NCI-H524 treated with DMSO at 0.1 percent for 48 hours (cell line): Measurements from ENCODE around the gene ARFRP1.

Experiments
- DNase-seq: peaks from one replicate; lab custom pipeline; 2025; lab: John Stamatoyannopoulos, UW

ARFRP1 gene, protein sequence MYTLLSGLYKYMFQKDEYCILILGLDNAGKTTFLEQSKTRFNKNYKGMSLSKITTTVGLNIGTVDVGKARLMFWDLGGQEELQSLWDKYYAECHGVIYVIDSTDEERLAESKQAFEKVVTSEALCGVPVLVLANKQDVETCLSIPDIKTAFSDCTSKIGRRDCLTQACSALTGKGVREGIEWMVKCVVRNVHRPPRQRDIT

DNA sequence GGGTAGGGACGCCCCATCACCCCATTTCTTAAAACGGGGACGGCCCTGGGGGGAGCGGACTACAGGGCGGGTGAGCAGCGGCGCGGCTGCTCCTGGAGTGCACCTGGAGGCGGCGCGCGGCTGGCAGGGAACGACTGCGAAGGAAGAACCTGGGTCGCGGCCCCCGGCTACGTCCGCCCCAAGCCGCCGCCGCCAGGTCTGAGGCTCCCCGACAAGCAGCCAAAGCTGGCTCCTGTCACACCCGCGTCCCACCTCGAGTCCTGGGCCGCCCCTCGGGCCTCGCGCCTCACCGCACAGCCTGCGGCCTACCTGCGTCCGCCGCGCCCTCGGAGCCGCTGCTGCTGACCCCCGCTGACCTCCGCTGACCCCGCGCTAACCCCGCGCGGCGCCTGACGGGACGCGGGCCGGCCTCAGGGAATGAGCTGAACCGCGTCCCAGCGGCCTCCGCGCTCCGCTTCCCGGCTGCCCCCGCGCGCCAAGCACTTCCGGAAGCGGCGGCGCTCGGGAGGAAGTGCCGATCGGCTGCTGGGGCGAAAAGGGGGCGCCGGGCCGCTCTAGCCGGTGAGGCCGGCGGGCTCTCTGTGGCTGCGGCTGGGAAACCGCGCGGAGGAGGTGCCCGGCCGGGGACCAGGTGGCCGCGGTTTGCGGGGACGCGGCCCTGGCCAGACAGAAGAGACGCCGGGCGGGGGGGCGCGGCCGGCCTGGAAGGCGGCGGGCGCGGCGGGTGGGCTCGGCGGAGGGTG, at the start of gene ARFRP1, which contains the start of gene ZGPAT:
Gene ARFRP1 (minus strand): TSS at position 419 of the 743 bp plus-strand sequence. CDS start 885 bp downstream, outside the sequence.
Gene ZGPAT (plus strand): TSS at position 482 of the 743 bp plus-strand sequence. CDS start 542 bp downstream, outside the sequence.
- DNase-seq: peak; percentile 53

DNA sequence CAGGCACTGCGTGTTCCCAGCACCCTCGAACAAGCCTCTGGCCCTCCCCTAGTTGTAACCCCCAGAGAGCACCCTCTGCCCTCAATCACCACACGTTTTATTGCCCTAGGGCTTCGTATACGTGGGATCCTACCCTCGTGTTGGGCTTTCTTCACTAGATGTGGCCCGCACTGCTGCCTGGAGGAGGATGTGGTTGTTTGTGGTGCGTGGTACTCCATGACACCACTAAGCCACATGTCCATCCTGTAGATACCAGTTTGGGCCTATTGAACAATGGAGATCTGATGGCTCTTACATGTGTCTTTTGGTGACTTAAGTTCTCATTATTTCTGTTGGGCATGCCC, 48.8 kb upstream of the ARFRP1 start:
- DNase-seq: no peak

- no peak for DNase-seq
Observed at GRCh38 chr20:63755933-63756647, 48.3 kb upstream of the ARFRP1 start.

DNA sequence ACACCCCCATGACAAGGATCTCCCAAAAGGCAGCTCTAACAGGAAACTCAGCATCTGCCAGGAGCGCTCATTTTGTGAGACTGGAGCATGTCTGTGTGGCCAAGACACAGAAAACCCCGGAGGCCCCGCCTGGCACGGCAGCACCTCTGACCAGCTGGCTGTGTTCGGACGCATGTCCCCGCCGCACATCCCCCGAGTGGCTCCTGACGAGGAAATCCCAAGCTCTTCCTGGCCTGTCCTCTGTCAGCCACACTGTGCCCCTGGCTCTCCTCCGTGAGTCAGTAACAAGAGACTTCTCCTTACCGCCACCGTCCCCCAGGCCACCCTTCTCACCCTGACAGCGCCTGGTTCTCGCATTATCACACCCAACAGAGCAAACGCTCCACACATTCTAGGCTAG, 46.2 kb upstream of the ARFRP1 start:
- no peak for DNase-seq

DNA sequence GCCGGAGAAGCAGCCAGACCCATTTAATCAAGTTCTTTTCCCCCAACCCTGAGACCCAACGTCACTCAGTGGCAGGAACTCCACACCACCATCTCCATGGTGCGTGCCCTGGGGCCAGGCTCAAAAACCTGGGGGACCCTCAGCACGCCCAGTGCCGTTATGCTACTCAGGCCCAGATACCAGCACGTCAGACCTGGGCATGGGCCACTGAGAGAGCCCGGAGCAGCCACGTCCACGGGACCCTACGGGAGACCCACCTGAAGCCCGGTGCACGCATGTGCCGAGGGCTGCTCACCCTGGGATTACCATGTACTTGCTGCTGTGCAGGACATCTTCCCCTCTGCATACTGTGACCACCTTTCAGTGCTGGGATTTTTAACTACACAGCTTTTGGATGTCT, 45.6 kb upstream of the ARFRP1 start:
- no peak for DNase-seq

DNA sequence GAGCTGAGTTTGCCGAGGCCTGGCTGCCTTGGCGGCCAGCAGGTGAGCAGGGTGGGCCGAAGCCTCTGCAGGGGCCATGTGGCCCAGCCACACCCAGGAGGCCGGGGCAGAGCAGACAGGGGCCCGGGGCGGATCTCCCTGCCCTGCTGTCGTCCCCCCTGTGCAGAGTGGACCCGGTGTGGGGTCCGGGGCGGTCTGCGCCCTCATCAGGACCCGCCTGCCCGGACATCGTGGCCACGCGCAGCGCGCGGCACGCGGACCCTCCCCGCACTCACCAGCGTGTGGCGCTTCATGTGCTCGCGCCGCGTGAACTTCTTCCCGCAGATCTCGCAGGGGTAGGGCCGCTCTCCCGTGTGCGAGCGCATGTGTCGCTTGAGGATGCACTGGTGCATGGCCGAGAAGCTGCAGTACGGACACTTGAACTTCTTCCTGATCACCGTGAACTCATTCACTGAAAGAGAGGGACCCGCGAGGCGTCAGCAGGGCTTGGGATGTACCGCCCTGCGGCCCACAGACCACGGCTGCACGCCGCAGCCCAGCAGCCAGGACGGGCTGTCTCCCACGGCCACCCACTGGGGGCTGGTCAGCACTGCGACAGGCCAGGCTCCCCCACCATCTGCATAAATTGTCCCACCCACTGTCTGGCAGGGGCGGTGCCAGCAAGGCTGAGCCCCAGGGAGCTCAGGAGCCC, 44.8 kb upstream of the ARFRP1 start:
- DNase-seq: no peak

DNA sequence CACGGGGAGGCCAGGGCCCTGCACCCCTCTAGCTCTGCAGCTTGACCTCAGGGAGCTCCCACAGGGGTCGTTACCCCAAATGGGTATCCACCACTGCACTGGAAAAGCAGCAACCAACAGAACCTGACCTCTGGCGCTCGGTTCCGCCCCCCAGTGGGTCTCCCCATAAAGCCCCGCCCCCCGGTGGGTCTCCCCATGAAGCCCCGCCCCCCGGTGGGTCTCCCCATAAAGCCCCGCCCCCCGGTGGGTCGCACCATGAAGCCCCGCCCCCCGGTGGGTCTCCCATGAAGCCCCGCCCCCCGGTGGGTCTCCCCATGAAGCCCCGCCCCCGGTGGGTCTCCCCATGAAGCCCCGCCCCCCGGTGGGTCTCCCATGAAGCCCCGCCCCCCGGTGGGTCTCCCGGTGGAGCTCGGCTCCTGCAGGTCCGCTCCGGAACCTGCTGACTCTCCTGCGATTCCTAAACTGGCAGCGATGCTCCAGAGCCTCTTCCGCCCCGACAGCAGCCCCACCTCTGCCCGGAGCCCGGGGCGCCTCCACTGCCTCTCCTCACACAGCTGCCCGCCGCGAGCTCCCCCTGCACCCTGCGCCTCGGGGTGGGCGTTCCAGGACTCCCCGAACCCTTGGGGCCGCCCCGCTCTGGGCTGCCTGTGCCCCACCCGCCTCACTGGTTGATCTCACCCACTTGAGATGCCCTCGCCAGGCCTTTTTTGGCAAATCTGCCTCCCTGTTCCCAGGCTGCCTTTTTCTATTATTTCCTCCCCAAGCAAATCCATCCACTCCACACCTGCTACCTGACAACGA, 43.9 kb upstream of the ARFRP1 start:
- no peak for DNase-seq

- no peak for DNase-seq
Observed at GRCh38 chr20:63750807-63751470, 43.2 kb upstream of the ARFRP1 start.

- DNase-seq: no peak
Observed at GRCh38 chr20:63749597-63750508, 42.1 kb upstream of the ARFRP1 start.

- DNase-seq: no peak
Observed at GRCh38 chr20:63748934-63749270, 41.1 kb upstream of the ARFRP1 start.

DNA sequence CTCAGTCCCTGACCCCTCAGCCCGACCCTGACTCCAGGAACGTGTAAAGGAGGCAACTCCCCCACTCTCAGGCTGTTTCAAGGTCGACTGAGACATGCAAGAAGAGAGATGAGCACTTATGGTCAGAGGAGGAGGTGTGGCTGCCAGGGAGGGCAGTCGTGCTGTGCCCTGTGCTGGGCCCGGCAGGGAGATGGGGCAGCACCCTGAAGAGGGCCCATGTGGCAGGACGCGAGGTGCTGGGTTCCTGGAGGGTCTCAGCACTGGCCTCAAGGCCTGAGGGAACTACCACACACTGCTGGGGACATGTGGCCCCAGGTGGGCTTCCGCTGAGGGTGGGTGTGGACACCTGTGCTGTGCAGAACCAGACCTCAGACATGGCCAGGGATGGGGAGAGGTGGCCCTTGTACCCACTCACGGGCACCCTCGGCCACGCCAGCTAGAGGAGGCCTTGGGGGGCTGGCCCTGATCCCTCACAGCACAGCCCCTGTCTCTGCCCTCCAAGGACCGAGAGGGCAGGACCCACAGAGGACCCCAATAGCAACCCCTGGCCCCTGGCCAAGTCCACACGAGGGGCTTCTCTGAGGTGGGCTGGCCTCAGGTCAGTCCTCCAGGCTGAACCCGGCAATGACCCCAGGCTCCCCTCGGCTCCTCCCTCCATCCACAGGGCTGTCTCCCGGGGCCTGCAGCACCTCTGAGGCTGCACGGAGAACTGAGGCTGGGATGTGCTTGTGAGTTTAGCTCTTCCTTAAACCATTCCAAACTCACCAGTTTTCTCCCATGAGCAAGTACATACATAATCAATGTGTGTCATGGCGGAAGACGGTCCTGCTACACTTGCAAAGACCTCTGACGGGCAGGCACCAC, 40.5 kb upstream of the ARFRP1 start:
- no peak for DNase-seq

- no peak for DNase-seq
Observed at GRCh38 chr20:63747622-63748069, 39.9 kb upstream of the ARFRP1 start.

GRCh38 chr20:63746751-63747315, 39.1 kb upstream of the ARFRP1 start:
- DNase-seq: no peak

DNA sequence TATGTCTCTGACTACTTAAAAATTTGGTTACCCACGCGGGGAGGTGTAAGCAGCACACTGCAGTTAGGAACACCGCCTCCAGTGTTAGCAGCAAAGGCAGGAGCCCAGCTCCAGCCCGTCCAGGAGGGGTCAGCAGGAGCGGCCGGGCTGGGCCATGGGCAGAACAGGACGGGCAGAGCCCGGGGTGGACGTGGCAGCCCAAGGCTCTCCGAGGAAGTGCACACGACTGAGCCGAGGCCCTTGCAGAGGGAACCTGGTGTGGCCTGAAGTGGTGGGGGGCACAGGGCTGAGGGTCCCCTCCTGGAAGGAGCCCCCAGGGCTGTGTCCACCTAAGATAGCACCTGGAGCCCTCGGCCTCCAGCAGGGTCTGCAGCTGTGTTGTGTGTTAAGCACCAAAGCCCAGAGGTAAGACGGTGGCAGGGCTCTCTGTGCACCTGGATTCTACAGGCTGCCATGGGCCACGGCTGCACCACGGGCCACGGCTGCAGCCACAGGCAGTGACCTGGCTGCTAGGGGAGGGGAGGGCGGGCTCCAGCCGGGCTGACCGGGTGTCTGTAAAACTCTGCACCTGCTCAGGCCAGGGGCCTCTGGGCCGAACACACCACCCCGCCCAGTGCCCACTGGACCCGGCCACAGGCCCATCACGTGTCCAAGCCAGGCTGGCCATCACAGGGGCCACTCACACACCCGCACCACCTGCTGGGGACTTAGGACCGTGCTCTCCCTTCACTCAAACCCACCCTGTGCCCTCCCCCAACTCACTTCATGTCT, 38.4 kb upstream of the ARFRP1 start:
- no peak for DNase-seq

DNA sequence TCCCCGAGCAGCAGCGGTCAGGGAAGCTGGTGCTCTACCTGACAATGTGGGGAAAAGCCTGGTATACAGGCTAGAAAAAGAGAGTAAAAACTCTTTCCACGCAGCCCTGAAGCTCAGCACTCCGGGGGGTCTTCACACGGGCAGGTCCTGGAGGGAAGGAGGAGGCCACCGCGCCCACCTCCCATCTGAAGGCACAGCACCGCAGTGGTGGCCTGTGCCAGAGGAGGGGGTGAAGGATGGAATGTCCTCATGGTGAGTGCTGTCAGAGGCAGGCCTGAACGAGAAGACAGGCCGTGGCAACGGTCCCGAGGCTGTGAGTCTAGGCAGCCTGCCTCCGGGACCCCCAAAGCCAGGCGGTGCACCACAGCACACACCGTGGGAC, 37.6 kb upstream of the ARFRP1 start:
- no peak for DNase-seq

DNA sequence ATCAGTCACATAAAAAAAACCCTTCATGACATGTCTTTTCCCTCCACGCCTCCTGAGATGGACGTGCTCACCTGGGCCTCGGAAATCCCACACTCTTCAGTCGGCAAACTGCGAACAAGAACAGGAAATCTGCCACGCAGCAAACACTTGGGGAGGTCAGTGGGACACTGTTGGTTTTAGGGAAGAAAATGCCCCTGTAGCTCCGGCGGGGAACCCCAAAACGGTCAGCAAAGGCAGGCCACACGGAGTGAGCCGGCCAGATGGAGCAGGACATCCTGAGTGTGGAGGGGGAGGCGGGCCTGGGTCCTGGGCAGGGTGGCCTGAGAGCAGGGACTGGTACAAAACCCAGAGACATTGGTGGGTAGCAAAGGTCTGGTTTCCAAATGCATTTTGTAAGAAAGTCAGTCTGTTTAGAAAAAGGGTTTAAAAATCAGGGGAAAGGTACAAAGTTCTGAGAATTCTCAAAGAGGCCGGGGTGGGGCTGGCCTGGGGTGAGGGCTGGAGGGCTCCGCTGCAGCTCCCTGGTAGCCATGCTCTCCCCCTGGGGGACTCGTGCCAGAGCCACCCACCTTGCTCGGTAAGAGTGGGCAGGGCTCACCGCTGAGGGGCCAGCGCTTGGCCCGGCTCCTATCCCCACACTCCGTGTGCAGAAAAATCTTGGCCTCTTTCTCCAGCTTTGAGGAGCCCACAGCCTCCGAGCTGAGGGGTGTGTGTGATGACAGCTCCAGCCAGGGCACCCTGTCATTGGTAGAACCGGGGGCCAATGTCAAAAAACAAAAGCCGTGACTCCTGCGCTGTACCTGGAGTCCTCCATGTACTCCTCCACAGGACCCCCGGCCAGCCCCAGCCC, 37.0 kb upstream of the ARFRP1 start:
- DNase-seq: no peak

DNA sequence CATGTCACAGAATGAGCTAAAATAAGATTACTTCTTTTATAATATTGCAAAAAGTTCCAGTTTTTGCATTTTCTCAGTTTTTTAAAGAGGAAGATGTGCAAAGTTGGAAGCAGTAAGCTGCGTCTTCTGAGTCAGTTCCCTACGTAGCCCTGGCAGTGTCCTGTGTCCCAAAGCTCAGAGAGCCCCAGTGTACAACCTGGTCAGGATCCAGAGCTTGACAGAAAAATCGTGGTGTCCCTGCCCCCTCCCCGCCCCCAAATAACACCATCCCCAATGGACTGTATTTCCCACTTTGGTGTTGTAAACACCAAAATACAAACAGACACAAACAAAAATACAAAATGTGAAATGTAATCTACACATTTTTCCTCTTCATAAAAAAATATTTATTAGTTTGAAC, 36.4 kb upstream of the ARFRP1 start:
- DNase-seq: no peak
